Dendritic cell treated with granulocyte-macrophage colony-stimulating factor and Interleukin-4, amounts not matched to agents 40 ng/mL and 50 ng/mL, for 4 days (primary cell): Measurements from ENCODE around the gene TMEM178B.

Source experiments
- H3K27ac Mint-ChIP-seq: one replicate; pipeline ENCODE4 v1.8.0; 2022; ENCODE audit warnings: mild to moderate bottlenecking, mixed read lengths
- H3K27me3 Mint-ChIP-seq: one replicate; pipeline ENCODE4 v1.8.0; 2022; ENCODE audit warnings: mild to moderate bottlenecking, mixed read lengths
- H3K36me3 Mint-ChIP-seq: one replicate; pipeline ENCODE4 v1.8.0; 2022; ENCODE audit warnings: low read depth, mixed read lengths
- H3K4me1 Mint-ChIP-seq: one replicate; pipeline ENCODE4 v1.8.0; 2022; ENCODE audit warnings: low read depth, mixed read lengths
- H3K4me3 Mint-ChIP-seq: one replicate; pipeline ENCODE4 v1.8.0; 2022; ENCODE audit warnings: mild to moderate bottlenecking, moderate library complexity, mixed read lengths
- H3K9me3 Mint-ChIP-seq: one replicate; pipeline ENCODE4 v1.8.0; 2022; ENCODE audit warnings: mixed read lengths
- intact Hi-C: fragments of 100-400 bp; cut with micrococcal nuclease; formaldehyde crosslinking; loops from one replicate; pipeline ENCODE4 v1.15.0; 2022

The TMEM178B gene

DNA sequence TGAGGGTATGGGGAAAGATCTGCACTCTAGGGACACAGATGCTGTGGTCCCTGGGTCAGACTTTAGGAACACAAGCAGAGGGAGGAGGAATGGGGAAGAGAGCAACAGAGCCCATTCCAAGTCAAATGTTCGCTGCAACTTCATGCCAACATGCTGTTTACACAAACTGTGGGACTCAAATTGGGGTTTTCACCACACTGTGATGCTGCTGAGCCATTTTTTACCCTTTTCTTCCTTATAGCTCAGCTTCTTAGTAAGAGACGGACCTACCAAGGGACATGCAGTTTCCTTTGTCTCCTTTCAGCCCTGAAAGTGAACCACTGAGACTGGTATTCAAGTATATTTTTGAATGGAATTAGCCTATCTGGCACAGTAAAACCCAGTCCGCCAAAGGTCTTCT is 413.1 kb downstream of the TMEM178B start:
- intact Hi-C loops = no loop called here
- peaks cover 1% of the 10 kb centered on the region for H3K27me3 Mint-ChIP-seq
- no peaks in the 10 kb centered on the region for H3K9me3 Mint-ChIP-seq

DNA sequence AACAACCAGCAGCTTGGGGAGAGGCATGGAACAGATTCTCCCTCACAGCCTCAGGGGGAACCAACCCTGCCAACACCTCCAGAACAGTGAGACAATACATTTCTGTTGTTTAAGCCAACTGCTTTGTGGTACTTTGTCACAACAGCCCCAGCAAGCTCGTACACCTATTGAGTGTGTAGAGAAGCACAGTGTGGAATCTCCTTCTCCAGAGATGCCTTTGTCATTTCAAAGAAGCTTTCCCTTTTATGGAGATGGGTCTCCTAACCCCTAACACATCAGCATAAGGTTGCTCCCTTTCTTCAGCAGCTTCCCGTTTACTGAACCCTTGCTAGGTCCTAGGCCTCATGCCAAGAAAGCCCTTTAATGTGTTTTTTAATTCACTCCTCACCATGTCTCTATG is 416.6 kb downstream of the TMEM178B start:
- no peak overlapping the region for H3K27ac Mint-ChIP-seq
- H3K9me3 Mint-ChIP-seq = no peaks in the 10 kb centered on the region
- H3K36me3 Mint-ChIP-seq = no peaks in the 10 kb centered on the region
- intact Hi-C loops = no loop called here
- H3K4me3 Mint-ChIP-seq = no peak overlapping the region
- H3K4me1 Mint-ChIP-seq = no peaks in the 10 kb centered on the region
- peaks cover 1% of the 10 kb centered on the region for H3K27me3 Mint-ChIP-seq

More for the DNA sequence above, 413.1 kb downstream of the TMEM178B start:
- no peak overlapping the region for H3K4me3 Mint-ChIP-seq
- H3K4me1 Mint-ChIP-seq = no peaks in the 10 kb centered on the region
- H3K36me3 Mint-ChIP-seq = no peaks in the 10 kb centered on the region
- H3K27ac Mint-ChIP-seq = no peak overlapping the region

- H3K4me1 Mint-ChIP-seq = no peaks in the 10 kb centered on the region
- no peaks in the 10 kb centered on the region for H3K36me3 Mint-ChIP-seq
- no peak overlapping the region for H3K27ac Mint-ChIP-seq
- no peak overlapping the region for H3K4me3 Mint-ChIP-seq
- H3K9me3 Mint-ChIP-seq = no peaks in the 10 kb centered on the region
- peaks cover 2% of the 10 kb centered on the region for H3K27me3 Mint-ChIP-seq
- intact Hi-C loops = no loop called here
Observed at GRCh38 chr7:141495057-141495456, 421.2 kb downstream of the TMEM178B start.

DNA sequence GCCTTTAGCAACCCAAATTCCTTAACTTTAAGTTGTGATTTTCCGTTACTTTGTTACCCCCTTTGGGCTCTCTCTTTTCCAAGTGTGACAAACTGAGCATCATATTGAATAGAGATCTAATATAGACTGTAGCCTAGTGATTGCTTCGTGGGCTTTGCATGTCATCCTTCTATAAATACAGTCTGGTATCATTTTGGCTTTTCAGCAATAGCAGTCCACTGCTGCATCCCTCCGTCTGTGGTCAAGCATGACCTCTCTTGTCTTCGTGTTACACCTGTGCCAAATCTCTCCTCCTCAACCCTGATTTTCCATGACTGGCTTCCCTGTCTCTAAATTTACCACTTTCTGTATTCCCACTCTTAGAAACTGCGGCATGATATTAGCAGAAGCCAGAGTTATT is 423.5 kb downstream of the TMEM178B start:
- intact Hi-C loops = no loop called here
- peaks cover 2% of the 10 kb centered on the region for H3K27me3 Mint-ChIP-seq
- H3K36me3 Mint-ChIP-seq = no peaks in the 10 kb centered on the region
- H3K9me3 Mint-ChIP-seq = no peaks in the 10 kb centered on the region
- H3K27ac Mint-ChIP-seq = no peak overlapping the region
- H3K4me3 Mint-ChIP-seq = no peak overlapping the region
- H3K4me1 Mint-ChIP-seq = no peaks in the 10 kb centered on the region

GRCh38 chr7:141500608-141501007 is 426.7 kb downstream of the TMEM178B start:
- no peaks in the 10 kb centered on the region for H3K9me3 Mint-ChIP-seq
- H3K27me3 Mint-ChIP-seq = peaks cover 2% of the 10 kb centered on the region
- no peak overlapping the region for H3K4me3 Mint-ChIP-seq
- H3K27ac Mint-ChIP-seq = no peak overlapping the region
- no peaks in the 10 kb centered on the region for H3K36me3 Mint-ChIP-seq
- no peaks in the 10 kb centered on the region for H3K4me1 Mint-ChIP-seq
- intact Hi-C loops = no loop called here

DNA sequence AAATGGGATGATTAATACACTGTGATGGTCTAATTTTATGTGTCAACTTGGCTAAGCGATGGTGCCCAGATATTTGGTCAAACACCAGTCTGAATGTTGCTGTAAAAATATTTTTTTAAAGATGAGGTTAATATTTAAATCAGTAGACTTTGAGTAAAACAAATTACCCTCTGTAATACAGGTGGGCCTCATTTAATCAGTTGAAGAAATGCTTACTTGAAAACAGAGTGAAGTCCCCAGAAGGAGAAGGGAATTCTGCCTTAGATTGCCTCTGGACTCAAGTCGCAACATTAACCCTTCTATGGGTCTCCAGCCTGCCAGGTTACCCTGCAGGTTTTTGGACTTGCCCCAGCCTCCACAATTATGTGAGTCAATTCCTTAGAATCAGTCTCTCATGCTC is 427.6 kb downstream of the TMEM178B start:
- Mint-ChIP-seq H3K4me3 (no peak overlapping the region), H3K36me3 (no peaks in the 10 kb centered on the region), H3K27me3 (peaks cover 2% of the 10 kb centered on the region), H3K27ac (no peak overlapping the region), H3K4me1 (no peaks in the 10 kb centered on the region), H3K9me3 (no peaks in the 10 kb centered on the region)
- intact Hi-C loops = no loop called here

GRCh38 chr7:141511316-141511675 is 437.4 kb downstream of the TMEM178B start:
- Mint-ChIP-seq H3K9me3 (no peaks in the 10 kb centered on the region), H3K27me3 (peaks cover 40% of the 10 kb centered on the region), H3K4me1 (peaks cover 9% of the 10 kb centered on the region), H3K27ac (no peak overlapping the region), H3K36me3 (no peaks in the 10 kb centered on the region), H3K4me3 (no peak overlapping the region)
- intact Hi-C loops = no loop called here

DNA sequence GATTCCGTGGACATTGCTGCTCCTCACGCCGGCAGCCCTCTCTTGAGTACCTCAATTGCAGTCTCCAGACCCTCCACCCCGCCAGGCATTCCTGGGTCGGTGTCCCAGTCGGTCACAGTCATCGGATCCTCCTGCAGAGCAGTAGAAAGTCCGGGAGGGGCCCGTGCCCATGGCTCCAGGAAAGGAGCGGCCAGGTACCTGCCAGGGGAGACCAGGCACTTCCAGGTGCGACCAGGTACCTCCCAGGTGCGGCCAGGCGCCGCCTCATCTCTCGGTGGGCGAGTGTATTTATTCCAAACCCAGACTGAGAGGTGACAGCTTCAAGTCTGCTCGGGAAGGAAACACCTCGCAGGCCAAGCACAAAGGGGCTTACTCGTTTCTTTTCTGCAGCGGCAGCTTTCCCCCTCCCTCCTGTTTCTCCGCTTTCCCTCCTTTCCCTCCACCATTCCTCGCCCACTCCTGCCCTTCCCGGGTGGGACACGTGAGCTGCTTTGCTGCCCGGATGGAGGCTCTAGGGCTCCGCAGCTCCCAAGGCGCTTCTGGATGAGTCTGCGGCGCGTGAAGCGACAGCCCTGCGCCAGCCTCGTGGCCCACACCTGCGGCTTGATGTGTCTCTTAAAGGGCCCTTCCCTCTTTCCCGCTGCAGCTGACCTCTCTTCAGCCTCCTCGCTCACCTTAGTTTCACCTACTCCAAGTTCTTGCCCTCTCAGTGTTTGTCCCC is 438.0 kb downstream of the TMEM178B start:
- Mint-ChIP-seq H3K4me1 (peaks cover 9% of the 10 kb centered on the region), H3K4me3 (no peak overlapping the region), H3K9me3 (no peaks in the 10 kb centered on the region), H3K27ac (no peak overlapping the region), H3K36me3 (no peaks in the 10 kb centered on the region), H3K27me3 (peaks cover 42% of the 10 kb centered on the region)
- intact Hi-C loops = no loop called here

DNA sequence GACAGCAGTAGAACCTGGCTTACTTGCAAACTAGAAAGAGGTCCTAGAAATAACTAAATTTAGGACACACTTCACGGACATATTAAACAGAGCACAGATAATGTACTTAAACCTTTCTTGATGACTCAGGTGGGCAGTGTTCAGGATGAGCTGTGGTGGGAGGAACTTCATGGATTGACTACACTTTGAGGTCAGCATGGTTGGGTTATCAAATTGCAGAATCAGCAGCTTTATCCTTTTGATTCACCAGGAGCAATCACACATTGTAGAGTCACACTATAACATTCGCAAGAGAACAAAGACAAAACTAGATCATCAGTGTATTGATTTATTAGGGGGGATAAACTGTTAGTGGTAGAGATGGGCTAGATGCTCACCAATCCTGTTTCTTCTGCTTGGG is 438.7 kb downstream of the TMEM178B start:
- Mint-ChIP-seq H3K4me1 (peaks cover 9% of the 10 kb centered on the region), H3K36me3 (no peaks in the 10 kb centered on the region), H3K27ac (no peak overlapping the region), H3K27me3 (peaks cover 42% of the 10 kb centered on the region), H3K9me3 (no peaks in the 10 kb centered on the region), H3K4me3 (no peak overlapping the region)
- intact Hi-C loops = no loop called here

- intact Hi-C loops = no loop called here
- peaks cover 42% of the 10 kb centered on the region for H3K27me3 Mint-ChIP-seq
- H3K4me3 Mint-ChIP-seq = no peak overlapping the region
- H3K36me3 Mint-ChIP-seq = no peaks in the 10 kb centered on the region
- H3K9me3 Mint-ChIP-seq = no peaks in the 10 kb centered on the region
- H3K4me1 Mint-ChIP-seq = peaks cover 9% of the 10 kb centered on the region
- no peak overlapping the region for H3K27ac Mint-ChIP-seq
Observed at GRCh38 chr7:141513720-141514119, 439.9 kb downstream of the TMEM178B start.

DNA sequence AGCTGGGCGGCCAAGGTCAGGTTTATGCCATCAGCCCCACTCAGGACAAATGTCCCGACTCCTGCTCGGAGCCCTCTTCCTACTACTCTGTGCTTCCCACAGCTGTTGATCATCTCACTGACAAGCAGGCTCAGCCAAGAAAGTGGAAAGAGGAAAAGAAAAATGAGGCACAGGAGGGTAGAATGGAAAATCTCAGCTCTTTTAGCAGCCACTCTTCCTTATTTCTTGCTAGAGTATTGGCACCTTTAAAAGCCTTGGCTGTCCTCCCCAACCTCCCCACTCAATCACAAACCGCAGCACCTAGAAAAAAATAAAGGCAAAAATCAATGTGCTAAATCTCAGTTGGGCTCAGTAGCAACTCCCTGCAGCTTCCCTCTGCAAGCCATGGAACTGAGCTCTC is 442.1 kb downstream of the TMEM178B start:
- no peaks in the 10 kb centered on the region for H3K36me3 Mint-ChIP-seq
- peaks cover 9% of the 10 kb centered on the region for H3K4me1 Mint-ChIP-seq
- H3K27me3 Mint-ChIP-seq = peaks cover 33% of the 10 kb centered on the region
- H3K27ac Mint-ChIP-seq = no peak overlapping the region
- no peak overlapping the region for H3K4me3 Mint-ChIP-seq
- intact Hi-C loops = no loop called here
- H3K9me3 Mint-ChIP-seq = no peaks in the 10 kb centered on the region

- Mint-ChIP-seq H3K36me3 (no peaks in the 10 kb centered on the region), H3K27ac (no peak overlapping the region), H3K27me3 (peaks cover 6% of the 10 kb centered on the region), H3K4me1 (no peaks in the 10 kb centered on the region), H3K9me3 (no peaks in the 10 kb centered on the region), H3K4me3 (no peak overlapping the region)
- intact Hi-C loops = no loop called here
Observed at GRCh38 chr7:141519623-141520022, 445.8 kb downstream of the TMEM178B start.

GRCh38 chr7:141522657-141523342 is 448.9 kb downstream of the TMEM178B start:
- Mint-ChIP-seq H3K27ac (no peak overlapping the region), H3K36me3 (no peaks in the 10 kb centered on the region), H3K27me3 (peaks cover 6% of the 10 kb centered on the region), H3K4me3 (no peak overlapping the region), H3K4me1 (no peaks in the 10 kb centered on the region), H3K9me3 (no peaks in the 10 kb centered on the region)
- intact Hi-C loops = no loop called here

DNA sequence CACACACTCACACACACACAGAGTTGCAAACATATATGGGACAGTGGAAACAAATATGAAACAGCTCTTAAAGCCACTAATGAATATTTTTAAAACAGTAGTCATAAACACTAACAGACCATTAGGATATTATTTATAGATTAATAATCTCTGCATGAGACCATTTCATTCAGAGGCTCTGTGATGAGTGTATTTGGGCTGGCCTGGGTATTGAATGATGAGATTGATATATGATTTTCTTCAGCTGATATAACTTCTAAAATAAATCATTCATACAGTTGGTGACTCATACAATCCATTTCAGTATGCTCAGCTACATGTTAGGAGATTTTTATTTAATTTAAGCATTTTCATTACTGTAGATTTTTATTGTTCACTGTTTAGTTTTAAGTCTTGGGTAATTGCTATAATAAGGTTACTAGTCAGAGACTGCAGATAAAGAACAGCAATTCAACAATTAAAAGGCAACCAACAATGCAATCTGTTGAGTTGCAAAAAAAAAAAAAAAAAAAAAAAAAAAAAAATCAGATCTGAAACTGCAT is 452.2 kb downstream of the TMEM178B start:
- Mint-ChIP-seq H3K36me3 (no peaks in the 10 kb centered on the region), H3K4me1 (no peaks in the 10 kb centered on the region), H3K9me3 (no peaks in the 10 kb centered on the region), H3K27ac (no peak overlapping the region), H3K4me3 (no peak overlapping the region), H3K27me3 (peaks cover 9% of the 10 kb centered on the region)
- intact Hi-C loops = no loop called here
